IPS-18c (cell line): ENCODE results near the gene CDK19.

Experiments used
- H3K4me3 ChIP-seq: 2 replicates; pipeline ENCODE4 v1.7.0; 2013; ENCODE audit warnings: low read depth, mild to moderate bottlenecking, low read length, moderate library complexity; ENCODE audit not compliant: insufficient read depth
- H3K9me3 ChIP-seq: one replicate; pipeline ENCODE4 v1.6.1; 2013; ENCODE audit warnings: mild to moderate bottlenecking, low read length, moderate library complexity; ENCODE audit not compliant: control insufficient read depth, insufficient read depth

The CDK19 gene

DNA sequence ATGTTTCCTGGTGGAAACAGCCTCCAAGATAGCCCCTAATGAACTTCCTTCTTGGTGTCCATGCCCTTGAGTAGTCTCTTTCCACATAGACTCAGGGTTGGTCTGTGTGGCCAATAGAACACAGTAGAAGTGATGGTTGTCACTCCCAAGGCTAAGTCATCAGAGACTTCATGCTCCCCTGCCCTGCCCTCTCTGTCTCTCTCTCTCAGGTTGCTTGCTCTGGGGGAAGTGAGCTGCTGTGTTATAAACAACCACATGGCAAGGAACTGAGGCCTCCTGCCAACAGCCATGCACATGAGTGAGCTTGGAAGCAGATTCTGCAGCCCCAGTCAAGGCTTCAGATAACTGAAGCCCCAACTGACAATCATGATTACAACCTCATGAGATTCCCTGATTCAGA lies 253.6 kb downstream of the CDK19 start:
- no peaks in the 10 kb centered on the region for H3K9me3 ChIP-seq

DNA sequence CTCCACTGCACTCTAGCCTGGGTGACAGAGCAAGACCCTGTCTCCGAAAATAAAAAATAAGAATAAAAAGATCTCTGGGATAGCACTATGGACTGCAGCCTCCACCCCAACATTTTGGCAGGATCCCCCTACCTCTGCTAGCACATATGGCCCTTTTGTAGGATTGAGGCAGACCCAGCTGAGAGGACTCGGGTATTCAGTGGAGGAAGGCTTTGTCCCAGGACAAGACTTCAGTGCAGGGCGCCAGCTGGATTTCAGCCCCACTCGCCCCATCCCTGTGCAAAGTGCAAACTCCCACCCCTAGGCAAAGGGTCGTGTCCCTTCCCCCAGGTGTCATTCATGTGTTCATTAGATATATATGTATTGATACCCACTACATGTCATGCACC lies 254.3 kb downstream of the CDK19 start:
- no peak overlapping the region for H3K4me3 ChIP-seq
- H3K9me3 ChIP-seq = no peaks in the 10 kb centered on the region

More for the DNA sequence above, 253.6 kb downstream of the CDK19 start:
- H3K4me3 ChIP-seq = no peak overlapping the region

DNA sequence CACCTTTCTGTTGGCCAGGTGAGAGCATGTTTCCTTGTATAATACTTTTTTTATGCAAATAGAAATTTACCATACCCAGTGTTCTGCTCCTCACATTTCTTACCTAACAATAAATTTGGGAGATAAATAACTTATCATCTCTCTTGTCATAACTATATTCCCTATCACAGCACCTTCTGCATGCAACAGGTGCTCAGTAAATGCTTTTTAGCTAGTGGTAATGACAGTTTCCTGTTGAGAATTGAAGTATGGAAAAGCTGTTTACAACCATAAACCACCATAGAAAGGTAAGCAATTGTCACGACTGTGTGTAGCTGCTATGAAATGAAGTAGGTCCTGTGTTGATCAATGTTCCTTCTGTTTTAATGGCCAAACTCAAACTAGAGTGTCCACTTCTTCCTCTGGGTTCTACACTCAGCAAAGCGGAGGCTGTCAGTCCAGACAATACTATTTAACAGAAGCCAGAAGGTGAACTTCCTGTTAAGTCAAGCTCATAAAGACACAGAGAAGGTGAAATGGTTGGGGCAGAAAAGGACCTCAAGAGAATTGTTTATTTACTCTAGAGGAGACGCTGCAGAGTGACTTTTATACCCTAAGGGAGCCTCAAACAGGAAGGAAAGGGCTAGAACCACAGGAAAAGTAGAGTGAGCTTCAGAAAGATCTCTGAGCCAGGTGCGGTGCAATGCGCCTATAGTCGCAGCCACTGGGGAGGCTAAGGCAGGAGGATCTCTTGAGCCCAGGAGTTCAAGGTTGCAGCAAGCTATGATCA lies 254.8 kb downstream of the CDK19 start:
- H3K4me3 ChIP-seq = no peak overlapping the region

More for the DNA sequence above, 254.8 kb downstream of the CDK19 start:
- no peaks in the 10 kb centered on the region for H3K9me3 ChIP-seq
